Activated CD8-positive, alpha-beta memory T cell treated with anti-CD3 and anti-CD28 coated beads, Interleukin-2, amount 50 U/mL, for 4 hours (primary cell): ENCODE data around the gene LMO2.

Source experiments
- DNase-seq: peaks from one replicate; pipeline ENCODE4 v3.0.0-alpha.2; 2020

LMO2 gene

DNA sequence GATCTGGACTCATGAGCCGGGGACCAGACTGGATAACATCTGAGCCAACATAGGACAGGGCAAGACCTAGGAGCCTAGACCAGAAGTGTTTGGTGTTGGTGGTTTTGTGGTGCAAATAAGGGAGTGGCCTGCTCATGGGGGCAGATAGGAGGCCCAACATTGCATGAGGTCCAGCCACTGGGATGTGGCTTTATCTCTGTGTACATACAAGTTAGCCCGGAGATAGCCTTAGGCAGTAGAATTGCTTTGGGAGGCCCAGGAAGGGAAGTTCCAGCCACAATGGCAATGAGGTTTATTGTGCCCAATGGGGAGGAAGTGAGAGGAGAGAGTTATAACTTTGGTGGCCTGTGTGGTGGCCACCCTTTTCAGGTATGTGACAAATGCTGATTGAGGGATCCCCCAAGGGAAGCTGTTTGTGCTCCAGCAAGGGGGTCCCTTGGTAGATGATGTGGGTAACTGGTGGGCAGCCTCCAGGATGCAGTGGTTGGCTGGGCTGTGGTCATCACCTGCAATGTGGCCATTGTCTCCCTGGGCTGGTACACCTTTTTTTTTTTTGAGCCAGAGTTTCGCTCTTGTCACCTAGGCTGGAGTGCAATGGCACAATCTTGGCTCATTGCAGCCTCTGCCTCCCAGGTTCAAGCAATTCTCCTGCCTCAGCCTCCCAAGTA, 6.4 kb downstream of the LMO2 start:
- DNase-seq, result no peak

DNA sequence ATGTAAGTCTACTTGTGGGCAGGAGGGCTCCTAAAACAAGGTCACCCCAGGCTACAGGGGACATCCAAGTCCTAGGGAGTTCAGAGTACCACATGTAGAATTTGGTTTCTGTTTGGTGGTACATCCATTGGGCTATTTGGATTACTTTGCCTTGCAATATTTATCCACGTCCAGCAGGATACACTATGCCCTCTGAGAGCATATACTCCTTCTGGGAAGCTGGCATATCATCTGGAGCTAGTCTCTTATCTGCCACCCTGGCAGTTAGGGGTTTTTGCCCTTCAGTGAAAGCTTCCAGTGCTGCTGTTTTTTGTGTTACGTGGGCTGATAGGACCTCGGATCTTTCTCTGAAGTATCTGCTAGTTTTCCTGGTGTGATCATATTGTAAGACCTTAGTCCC, 7.3 kb downstream of the LMO2 start:
- DNase-seq, result no peak

DNA sequence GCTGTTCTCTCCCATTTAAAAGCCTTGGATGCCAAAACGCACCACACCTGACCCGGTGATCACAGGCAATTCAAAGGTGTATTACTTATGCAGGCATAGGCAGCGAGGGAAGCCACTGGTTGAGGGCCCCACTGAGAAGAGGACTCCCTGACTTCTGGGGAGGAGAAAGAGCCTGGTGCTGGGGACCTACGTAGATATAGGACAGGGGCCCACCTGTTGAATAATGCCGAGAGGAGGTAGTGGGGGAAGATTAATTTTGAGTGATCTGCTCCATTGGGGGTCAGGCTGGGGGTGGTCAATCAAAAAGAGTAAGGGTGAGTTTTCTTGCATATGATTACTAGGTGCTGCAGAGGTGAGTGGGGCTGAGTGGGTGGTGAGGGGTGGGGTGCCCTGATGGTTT, 7.8 kb downstream of the LMO2 start:
- DNase-seq, result no peak

DNA sequence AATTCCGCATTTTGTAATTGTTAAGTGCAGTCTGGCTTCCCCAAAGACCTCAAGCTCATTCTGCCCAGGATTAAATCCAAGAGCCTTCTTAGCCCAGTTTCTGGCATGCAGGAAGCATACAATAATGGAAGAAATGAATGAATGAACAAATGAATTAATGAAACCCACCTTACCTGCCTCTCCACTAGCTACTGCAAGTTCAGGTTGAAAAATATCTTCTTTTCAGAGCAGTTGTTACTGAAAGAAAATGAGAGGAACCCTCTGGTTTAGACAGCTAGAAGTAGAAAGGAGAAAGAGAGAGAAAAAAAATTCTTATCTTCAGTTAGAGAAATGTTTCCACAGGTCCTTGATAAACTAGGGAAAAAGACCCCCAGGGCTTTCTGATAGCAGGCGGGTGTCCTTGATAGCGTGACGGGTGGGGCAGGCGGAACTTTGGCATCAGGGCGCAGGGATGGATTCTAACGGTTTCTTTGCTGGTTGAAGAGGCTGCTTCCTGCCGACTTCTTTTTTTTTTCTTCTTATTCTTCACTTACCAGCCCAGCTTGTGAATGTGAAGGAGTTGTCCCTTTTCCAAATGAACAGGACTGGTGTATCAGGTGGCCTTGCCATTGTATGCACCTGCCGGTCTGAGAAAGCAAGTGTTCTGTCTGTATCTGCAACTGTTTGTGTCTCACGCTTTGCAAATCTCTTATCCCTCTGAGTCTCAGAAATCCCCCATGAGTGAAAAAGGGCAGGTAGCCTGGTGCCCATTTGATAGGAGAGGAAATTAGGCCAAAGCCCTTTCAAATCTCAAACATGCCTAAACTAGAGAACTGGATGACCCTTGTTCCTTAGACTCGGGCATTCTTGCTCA, 10.0 kb downstream of the LMO2 start:
- no peak for DNase-seq

DNA sequence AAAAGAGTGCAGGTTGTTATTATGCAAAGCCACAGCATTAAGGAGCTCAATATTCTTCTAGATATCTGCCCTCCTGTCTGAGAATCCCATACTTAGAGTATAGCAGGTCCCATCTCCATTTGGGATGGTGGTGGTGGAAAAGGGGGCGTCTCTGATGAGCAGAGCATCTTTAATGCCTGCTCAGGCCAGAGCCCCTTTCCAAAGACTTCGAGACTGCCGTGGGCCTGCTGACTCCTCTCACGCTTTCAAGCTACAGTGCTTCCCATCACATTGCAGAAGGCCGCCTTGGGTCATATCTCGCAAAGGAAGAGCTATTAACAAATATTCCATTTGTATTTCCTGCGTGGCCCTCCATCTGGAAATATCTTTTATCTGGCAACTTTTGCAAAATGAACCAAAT, 10.9 kb downstream of the LMO2 start:
- DNase-seq, result no peak

DNA sequence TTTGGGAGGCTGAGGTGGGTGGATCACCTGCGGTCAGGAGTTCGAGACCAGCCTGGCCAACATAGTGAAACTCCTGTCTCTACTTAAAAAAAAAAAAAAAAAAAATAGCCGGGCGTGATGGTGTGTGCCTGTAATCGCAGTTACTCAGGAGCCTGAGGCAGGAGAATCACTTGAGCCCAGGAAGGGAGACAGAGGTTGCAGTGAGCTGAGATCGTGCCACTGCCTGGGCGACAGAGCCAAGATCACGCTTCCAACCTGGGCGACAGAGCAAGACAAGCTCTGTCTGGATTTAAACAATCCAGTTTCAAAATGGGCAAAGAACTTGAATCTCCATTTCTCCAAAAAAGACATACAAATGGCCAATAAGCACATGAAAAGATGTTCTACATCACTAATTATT, 12.5 kb downstream of the LMO2 start:
- DNase-seq, result no peak

DNA sequence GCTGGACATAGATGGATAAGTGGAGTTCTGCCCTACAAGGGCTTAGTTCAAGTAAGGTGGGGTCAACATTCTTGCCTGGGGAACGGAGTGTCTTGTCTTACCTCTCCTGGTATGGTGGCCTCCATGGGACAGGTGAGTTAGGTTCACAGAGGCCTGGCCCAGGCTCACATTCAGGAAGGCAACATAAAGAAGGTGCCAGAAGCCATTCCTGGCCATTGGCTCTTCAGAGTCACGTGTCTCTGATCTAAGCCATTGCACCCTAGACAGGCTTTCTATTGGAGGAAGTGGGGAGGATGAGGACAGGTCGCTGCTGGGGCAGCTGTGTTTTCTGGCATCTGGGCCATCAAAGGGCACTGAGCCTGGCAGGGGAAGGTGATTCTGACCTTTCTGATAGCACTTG, 14.8 kb downstream of the LMO2 start:
- no peak for DNase-seq

DNA sequence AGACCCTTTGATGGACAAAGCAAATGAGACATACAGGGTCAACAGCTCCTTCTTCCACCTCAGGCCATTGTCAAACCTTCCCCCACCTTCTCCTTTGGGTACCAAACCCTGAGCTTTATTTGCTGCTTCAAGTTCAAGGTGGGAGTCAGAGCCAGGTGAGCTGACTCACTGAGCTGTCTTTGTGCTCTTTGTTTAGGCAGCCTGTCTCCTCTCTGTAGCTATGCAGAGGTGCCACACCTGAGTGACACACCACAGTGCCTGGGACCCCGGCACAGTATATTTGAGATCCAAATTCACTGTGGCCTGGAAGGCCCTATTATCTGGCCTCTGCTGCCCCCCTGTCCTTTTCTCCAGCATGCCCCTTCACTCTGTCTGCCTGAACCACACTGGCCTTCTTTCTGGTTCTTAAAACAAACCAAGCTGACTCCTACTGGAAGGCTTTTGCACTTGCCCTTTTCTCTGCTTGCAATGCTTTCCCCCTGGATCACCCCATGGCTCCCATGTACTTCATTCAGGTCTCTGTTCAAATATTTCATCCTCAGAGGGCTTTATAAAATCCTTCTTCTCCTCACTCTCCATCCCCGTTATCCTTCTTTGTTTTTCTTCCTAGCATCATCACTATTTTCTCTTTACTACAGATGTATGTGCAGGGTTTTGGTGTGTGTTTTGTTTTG, 16.1 kb downstream of the LMO2 start:
- DNase-seq, result no peak

DNA sequence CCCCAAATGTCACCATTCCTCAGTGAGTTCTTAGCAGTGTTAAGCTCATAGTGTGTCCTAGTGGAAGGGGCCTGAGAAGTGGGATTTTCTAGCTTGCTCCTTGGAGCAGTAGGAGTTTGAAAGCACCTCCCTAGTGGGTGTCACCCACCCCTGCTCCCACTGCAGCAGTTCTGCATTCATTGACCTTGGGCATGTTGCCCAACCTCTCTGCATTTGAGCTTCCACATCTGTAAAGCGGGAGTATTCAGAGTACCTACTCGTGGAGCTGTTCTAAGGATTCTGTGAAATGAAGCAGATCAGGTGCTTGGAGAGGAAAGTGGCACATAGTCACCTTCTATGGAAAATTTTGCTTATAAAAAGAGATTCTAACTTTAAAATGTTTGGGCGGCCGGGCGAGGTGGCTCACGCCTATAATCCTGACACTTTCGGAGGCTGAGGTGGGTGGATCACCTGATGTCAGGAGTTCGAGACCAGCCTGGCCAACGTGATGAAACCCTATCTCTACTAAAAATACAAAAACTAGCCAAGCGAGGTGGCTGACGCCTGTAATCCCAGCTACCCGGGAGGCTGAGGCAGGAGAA, 16.9 kb downstream of the LMO2 start:
- no peak for DNase-seq

DNA sequence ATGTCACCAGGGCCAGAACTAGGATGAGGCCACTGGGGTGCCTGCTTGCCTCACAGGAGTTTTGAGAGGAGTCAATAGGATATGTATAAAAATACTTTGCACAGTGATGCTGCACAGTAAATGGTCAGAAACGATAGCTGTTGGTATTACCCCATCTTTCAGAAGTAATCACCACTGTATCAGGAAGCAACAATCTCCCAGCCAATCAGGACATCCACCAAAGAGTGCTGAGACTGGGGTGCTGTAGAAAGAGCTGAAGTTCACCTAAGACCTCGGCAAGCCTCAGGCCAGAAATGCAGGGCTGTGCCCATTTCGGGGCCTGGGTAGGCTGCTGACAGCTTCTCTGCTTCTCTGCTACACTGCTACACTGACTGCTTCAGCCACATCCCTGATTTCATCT, 17.4 kb downstream of the LMO2 start:
- no peak for DNase-seq

DNA sequence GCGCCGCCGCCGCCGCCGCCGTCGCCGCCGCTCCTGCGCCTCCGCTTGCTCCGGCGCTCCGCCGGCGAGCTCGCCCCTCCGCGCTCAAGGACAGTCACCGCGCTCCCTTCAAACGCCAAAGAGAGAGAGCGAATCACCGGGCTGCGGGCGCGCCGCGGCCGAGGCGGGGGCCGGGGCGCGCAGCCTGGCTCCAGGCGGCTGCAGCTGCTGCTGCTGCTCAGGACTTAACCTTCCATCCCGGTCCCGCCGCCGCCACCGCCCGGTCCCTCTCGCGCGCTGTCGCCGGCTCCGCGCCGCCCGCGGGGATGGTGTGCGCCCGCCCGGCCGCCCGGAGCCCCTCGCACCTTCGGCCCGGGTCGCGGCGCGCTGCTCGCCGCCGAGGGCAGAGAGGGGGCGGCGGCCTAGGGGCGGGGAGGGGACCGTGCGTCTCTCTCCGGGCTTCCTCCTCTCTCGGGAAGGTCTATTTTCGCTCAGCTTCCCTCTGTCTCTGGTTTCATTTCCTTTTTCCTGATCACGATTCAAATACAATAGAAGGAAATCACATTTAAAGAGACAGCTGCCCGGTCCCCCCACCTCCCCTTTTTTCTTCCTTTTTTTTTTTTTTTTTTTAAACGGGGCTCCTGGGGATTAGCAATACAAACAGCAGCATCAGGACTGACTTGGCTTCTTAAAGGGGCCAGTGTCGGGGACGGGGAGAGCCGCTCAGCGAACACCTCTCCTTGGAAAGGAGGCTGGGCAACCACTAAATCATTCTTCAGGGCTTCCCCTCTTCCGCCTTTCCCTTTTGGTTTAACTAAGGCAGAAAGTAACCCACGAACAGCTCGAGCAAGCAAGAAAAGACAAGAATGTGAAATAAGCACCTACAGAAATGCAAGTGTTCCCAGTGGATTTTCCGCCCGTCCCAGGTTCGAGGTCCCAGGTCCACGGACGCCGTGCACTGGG, 22.1 kb downstream of the LMO2 start:
- DNase-seq, result no peak

DNA sequence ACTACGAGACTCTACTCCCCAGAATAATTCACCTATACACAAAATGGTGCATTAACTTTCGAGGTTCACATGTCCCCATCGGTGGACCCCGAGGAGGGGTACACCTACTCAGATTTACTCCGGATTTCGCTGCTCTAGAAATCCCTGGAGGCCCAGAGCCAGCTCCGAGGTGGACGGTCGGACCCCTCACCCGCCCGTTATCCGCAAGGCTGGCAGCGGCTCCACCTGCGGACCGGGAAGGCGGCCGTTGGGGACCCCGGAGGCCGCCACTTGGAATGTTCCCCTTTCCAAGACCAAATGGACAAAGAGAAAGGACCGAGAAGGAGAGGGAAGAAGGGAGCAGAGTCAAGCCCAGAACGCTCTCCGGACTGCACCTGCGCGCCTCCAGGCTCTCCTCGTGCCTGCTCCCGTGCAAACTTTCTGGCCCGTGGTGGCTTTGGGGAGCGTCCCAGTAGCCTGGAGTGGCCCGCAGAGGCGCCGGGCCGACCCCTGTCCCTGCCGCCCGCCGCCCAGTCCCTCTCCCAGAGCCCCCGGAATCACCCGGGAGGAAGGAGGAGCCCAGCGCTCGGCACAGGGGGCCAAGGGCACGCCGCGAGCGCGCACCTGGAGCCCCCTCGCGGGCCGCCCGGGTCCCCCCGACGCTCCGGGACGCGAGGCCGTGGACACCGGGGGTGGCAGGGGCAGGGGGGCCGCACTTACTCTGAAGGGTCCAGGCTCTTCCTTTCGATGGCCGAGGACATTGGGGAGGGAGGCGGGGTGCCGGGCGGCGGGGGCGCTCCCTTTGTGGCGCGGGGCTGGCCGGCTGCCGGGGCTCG, 23.0 kb downstream of the LMO2 start:
- no peak for DNase-seq

DNA sequence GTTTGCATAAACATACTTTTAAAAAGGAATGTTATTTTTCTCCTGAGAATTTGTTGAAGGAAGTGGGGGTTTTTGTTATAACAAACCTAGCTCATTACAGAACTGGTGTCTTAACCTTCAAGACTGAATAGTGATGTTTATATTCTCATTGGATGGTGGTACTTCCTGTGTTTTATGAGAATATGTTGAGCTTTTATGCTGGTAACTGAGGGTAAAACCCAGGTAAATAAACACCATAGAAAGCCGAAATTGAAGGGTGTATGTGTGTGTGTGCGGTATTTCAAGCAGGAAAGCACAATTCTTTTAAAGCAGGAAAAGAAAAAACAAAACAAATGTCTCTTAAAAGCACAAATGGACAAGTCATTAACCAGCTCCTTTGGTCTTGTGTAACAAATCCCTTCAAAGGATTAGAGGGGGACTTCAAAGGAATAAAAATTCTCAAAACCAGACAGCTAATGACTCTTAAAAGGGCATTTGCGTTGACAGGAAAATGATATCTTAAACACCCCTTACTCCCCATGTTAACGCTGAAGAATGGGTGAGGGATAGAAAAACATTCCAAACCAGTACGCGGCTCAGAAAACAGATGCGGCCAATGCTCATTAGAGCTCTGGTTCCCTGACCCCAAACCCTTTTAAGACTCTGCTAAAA, 23.8 kb downstream of the LMO2 start:
- no peak for DNase-seq

DNA sequence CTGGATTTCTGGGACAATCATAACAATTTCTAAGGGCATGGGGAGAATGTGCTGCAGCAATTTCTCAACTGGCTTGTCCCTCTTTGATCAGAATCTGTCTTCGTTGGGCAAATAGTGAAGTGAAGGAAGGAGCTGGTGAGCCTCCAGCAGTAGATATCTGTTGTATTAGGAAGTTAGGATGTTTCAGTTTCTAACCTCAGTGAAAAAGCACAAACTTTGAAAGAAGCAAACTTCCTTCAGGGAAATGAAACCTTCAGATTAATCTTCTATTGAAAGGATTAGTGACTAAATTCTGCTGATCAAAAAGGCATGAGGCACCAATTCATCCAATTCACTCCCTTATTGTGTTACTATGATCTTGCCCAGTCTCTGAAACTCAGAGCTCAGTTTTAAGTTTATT, 24.3 kb downstream of the LMO2 start:
- no peak for DNase-seq

DNA sequence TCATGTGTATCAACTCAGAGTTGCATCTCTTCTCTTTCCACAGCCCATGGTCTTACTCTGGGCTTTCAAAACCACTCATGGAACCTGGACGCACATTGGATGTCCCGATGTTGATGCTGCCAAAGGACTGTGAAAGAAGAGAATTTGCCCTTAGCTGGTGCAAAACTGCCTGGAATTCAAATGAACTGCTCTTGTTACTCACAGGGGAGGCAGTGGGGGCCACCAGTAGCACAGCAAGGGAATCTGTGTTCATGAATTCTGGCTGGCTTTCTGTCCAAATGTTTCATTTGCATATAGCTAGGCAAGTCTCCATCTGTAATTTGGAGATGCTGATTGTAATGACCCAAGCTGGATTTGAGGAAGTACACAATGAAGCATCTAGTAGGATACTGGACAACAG, 24.9 kb downstream of the LMO2 start:
- no peak for DNase-seq

DNA sequence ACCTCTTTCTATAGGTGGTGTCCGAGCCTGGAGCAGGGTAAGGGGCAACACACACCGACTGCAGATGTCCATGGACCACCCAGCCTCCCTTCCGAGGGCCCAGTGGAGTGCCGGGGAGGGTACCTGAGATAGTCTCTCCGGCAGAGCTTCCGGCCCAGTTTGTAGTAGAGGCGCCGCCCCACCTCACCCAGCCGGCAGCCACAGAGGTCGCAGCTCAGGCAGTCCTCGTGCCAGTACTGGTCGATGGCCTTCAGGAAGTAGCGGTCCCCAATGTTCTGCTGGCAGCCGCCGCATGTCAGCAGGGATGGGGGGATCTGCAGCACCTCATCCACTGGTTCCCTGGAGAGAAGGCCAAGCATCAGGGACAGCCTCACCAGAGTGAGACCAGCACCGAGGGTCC, 27.4 kb downstream of the LMO2 start:
- no peak for DNase-seq

DNA sequence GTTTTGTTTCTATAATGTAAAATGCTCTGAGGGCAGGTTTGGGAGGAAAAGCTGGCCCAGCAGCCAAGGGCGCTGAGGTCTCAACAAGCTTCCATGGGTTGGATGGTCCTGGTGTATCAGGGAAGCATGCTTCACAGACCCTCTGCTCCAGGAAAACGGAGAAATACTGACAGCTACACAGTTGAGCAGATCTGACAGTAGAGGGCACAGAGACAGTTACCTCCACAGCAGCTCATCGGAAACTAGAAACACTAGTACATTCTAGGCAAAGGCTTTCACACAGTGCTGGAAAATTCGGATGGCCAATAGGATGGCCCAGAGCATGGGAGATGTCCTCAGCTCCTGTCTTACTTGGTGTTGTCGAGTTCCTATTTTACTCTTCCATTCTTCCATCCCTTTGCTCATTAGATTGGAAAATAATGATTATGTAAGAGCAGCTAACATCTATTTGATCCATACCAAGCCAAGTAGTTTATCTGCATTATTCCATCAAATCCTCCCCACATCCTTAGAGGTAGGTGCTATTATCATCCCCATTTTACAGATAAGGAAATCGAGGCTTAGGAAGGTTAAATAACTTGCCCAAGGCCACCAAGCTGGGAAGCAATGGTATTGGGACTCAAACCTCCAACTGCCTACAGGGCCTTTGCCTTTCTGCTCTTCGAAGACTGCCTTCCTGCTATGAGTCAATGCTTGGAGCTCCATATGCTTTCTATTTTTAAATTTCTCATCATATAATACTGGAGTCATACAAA, 28.3 kb downstream of the LMO2 start:
- DNase-seq, result no peak

DNA sequence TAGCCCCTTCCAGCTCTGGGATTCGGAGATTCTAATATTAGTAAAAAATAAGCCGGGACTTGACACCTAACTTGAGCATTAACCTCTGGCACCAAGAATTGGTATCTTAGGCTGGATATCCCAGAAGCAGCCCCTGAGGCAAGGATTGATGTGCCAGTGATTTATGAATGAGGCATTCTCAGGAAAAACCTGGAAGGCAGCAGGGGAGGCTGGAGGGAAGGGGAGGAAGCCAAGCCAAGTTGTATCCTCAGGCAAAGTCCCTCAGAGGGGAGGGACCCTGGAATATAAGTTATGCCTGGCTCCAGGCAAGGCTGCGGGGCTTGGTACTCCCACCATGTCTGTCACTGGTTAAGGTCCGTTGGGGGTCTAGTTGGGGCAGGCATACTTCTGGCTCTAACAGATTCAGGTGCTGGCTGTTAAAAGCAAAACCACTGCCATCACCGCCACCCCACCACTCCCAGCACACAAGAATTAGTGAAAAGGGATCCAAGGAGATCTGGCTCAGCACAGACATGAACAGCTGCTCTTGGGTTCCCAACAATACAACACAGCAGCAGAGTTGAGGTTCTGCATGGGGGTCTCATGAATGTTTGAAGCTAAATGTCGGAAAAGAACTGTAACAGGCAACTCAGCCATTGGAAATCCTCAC, 29.8 kb downstream of the LMO2 start:
- no peak for DNase-seq

DNA sequence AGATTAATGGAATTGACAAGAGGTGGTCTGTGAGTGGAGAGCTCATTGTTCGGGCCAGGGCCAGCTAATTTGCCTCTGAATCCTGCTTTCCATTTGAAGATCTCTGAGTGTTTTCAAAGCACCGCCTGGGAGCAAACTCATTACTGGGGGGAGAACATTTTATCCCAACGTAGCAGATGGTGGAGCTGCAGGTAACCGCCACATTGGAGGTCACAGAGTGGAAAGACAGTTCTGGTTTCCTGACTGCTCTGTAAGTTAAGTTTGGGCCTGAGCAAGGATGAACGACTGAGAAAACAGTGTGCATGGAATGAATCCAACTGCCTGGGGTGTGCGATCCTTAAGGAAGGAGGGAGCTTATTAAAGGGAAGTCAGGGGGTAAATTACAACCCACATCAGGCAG, 30.5 kb downstream of the LMO2 start:
- no peak for DNase-seq

DNA sequence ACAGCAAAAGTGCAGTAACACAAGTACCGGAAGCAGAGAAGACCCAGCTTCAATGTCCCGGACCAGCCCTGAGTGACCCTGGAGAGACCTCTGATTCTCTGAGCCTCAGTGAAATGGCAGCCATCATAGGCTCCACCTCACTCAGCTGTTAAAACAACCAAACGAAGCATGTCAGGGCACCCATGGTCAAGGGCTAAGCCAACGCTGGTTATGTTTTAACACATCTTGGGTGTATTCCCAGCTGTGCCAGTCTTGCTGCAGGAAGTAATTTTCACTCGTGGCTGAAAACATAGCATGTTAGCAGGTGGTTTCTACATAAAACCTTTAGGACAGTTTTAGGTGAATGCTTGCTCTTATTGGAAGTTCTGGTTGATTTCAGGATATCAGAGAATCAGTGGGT, 30.9 kb downstream of the LMO2 start:
- DNase-seq, result no peak
